SU-DHL-6 (cell line): ENCODE measurements around the gene C19orf18.
"Not testable (repeated sequence)": the region's sequence is repeated elsewhere in the genome, so short reads cannot be mapped to it uniquely, and the experiment has no call there.

ENCODE experiments used
- H2AFZ ChIP-seq: fragments of 200-600 bp; sonication (generic); 2 replicates; pipeline ENCODE4 v1.6.1; 2014; ENCODE audit warnings: low read depth, mild to moderate bottlenecking, moderate library complexity, mixed read lengths, antibody characterized with exemption, low read length; ENCODE audit not compliant: severe bottlenecking
- H3F3A ChIP-seq: fragments of 200-600 bp; shearing (Covaris generic); 2 replicates; pipeline ENCODE4 v1.6.0; 2016; ENCODE audit warnings: antibody characterized with exemption, mild to moderate bottlenecking; ENCODE audit not compliant: insufficient read depth
- H3K27ac ChIP-seq: fragments of 200-600 bp; sonication (generic); 2 replicates; pipeline ENCODE4 v1.5.1; 2016; ENCODE audit warnings: low read depth, mild to moderate bottlenecking, low read length, moderate library complexity, mixed read lengths
- H3K27me3 ChIP-seq: fragments of 200-600 bp; sonication (generic), shearing (Covaris generic); 2 replicates; pipeline ENCODE4 v1.6.0; 2014; ENCODE audit warnings: mild to moderate bottlenecking, low read length
- H3K36me3 ChIP-seq: fragments of 200-600 bp; sonication (generic); 2 replicates; pipeline ENCODE4 v1.6.1; 2014; ENCODE audit warnings: mild to moderate bottlenecking, low read length, mixed read lengths
- H3K4me2 ChIP-seq: fragments of 300-600, 200-600 bp; shearing (Covaris generic), sonication (generic); 2 replicates; pipeline ENCODE4 v1.6.0; 2014; ENCODE audit warnings: low read length, low read depth, mild to moderate bottlenecking; ENCODE audit not compliant: poor library complexity, severe bottlenecking
- H3K4me3 ChIP-seq: fragments of 200-600 bp; sonication (generic); 2 replicates; pipeline ENCODE4 v1.5.1; 2014; ENCODE audit warnings: antibody characterized with exemption, low read length, mild to moderate bottlenecking, mixed read lengths; ENCODE audit not compliant: insufficient read depth, poor library complexity, severe bottlenecking
- H3K79me2 ChIP-seq: fragments of 200-600 bp; sonication (generic); 2 replicates; pipeline ENCODE4 v1.6.1; 2014; ENCODE audit warnings: mild to moderate bottlenecking, low read length, moderate library complexity; ENCODE audit not compliant: insufficient read depth
- H3K9ac ChIP-seq: fragments of 200-600 bp; sonication (generic); 2 replicates; pipeline ENCODE4 v1.7.0; 2014; ENCODE audit warnings: mild to moderate bottlenecking, low read length
- H3K9me2 ChIP-seq: fragments of 200-600 bp; sonication (generic); replicated peaks from 2 replicates; pipeline ENCODE4 v1.6.1; 2014; ENCODE audit warnings: low read length; ENCODE audit not compliant: insufficient read depth
- H3K9me3 ChIP-seq: fragments of 200-600 bp; sonication (generic); 2 replicates; pipeline ENCODE4 v1.6.1; 2014; ENCODE audit warnings: low read length, mixed read lengths; ENCODE audit not compliant: insufficient read depth
- H4K20me1 ChIP-seq: fragments of 200-600 bp; sonication (generic); 2 replicates; pipeline ENCODE4 v1.6.1; 2014; ENCODE audit warnings: low read depth, mild to moderate bottlenecking, antibody characterized with exemption, low read length, moderate library complexity, mixed read lengths
- EZH2phosphoT487 ChIP-seq: fragments of 200-600 bp; sonication (generic), shearing (Covaris generic); conservative IDR thresholded peaks from 2 replicates; pipeline ENCODE4 v1.6.1; 2018; ENCODE audit warnings: mild to moderate bottlenecking, antibody characterized with exemption, low read length, moderate library complexity, mixed read lengths
- TF ChIP-seq, protein P1 (sequence below): fragments of 200-600 bp; sonication (generic); IDR thresholded peaks from one replicate; pipeline ENCODE4 v1.5.1; 2017; ENCODE audit warnings: antibody characterized with exemption, mild to moderate bottlenecking, low read length, moderate library complexity; ENCODE audit not compliant: insufficient read depth, poor library complexity, severe bottlenecking

Gene C19orf18

DNA sequence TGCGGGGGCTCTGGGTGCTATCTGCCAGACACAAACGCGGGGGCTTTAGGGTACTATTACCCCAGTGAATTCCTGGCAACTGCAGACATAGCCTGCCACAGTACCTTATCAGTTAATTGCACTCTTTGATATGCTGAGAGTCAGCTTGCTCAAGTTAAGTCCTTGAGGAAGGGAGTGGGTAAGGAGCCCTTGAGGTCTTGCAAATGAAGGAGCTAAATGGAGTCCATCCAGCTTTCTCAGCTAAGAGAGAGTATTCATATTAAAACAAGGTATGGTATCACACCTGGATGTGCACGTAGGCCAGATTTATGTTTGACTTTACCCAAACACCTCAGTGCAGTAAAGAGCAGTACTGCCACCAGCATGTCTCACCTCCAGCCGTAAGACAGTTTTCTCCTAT is 39.8 kb upstream of the C19orf18 start:
- no peak for TF ChIP-seq EZH2phosphoT487
- TF ChIP-seq, protein P1, sequence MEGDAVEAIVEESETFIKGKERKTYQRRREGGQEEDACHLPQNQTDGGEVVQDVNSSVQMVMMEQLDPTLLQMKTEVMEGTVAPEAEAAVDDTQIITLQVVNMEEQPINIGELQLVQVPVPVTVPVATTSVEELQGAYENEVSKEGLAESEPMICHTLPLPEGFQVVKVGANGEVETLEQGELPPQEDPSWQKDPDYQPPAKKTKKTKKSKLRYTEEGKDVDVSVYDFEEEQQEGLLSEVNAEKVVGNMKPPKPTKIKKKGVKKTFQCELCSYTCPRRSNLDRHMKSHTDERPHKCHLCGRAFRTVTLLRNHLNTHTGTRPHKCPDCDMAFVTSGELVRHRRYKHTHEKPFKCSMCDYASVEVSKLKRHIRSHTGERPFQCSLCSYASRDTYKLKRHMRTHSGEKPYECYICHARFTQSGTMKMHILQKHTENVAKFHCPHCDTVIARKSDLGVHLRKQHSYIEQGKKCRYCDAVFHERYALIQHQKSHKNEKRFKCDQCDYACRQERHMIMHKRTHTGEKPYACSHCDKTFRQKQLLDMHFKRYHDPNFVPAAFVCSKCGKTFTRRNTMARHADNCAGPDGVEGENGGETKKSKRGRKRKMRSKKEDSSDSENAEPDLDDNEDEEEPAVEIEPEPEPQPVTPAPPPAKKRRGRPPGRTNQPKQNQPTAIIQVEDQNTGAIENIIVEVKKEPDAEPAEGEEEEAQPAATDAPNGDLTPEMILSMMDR: no peak
- Histone ChIP-seq H3K9me2 (no peaks in the 10 kb centered on the region), H2AFZ (no peak overlapping the region), H3K36me3 (no peaks in the 10 kb centered on the region), H4K20me1 (no peaks in the 10 kb centered on the region), H3K4me2 (no peak overlapping the region), H3K9me3 (no peaks in the 10 kb centered on the region), H3K4me3 (no peak overlapping the region), H3K27ac (no peak overlapping the region), H3K9ac (no peak overlapping the region), H3F3A (no peaks in the 10 kb centered on the region), H3K79me2 (no peaks in the 10 kb centered on the region), H3K27me3 (no peaks in the 10 kb centered on the region)

DNA sequence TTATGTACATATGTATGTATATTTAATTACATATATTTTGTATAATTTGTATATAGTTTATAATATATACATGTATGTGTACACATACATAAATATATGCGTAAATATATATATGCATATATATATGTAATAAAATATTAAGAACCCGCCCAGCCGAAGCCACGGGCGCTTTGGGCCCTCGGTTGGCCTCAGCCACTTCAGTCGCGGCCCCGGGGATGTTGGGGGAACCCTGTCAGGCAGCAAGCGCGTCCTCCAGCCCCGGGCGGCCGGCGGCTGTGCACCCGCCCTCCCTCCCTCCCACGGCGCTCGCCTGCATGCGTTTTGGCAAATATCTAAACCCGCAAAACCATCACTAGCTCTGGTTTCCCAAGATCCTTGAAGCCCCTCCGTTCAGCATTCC is 36.2 kb upstream of the C19orf18 start:
- no peaks in the 10 kb centered on the region for H3K79me2 ChIP-seq
- no peaks in the 10 kb centered on the region for H4K20me1 ChIP-seq
- H3K4me3 ChIP-seq: no peak overlapping the region
- H3K4me2 ChIP-seq: no peak overlapping the region
- TF ChIP-seq EZH2phosphoT487: no peak
- TF ChIP-seq, protein P1: no peak
- H2AFZ ChIP-seq: no peak overlapping the region
- H3F3A ChIP-seq: no peaks in the 10 kb centered on the region
- no peaks in the 10 kb centered on the region for H3K27me3 ChIP-seq
- no peaks in the 10 kb centered on the region for H3K36me3 ChIP-seq
- H3K9me3 ChIP-seq: no peaks in the 10 kb centered on the region
- no peaks in the 10 kb centered on the region for H3K9me2 ChIP-seq
- no peak overlapping the region for H3K9ac ChIP-seq
- H3K27ac ChIP-seq: no peak overlapping the region

DNA sequence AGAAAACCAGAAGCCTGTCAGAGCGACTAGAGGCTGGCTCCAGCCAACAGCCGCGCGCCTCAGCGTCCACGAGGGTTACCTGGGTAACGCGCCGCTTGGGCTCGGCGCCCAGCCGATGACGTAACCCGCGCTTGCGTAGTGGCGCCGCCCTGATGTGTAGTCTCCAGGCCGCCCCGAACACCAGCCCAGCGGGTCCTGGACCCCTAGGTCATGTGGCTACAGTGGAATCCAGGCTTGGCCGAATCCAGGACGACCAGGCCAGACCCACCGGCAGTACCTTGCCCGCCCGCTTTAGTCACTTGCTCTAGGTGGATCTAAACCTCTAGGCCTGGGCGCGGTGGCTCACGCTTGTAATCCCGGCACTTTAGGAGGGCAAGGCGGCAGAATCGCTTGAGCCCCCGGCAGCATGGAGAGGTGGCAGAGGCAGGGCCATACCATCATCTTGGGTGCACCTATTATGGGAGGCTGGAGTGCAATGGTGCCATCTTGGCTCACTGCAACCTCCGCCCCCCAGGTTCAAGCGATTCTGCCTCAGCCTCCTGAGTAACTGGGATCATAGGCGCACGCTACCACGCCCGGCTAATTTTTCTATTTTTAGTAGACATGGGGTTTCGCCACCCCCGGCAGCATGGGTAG is 35.5 kb upstream of the C19orf18 start:
- H3K79me2 ChIP-seq: no peaks in the 10 kb centered on the region
- H3K9ac ChIP-seq: no peak overlapping the region
- H4K20me1 ChIP-seq: no peaks in the 10 kb centered on the region
- TF ChIP-seq EZH2phosphoT487: no peak
- TF ChIP-seq, protein P1: no peak
- H3K9me2 ChIP-seq: no peaks in the 10 kb centered on the region
- no peak overlapping the region for H2AFZ ChIP-seq
- no peaks in the 10 kb centered on the region for H3K27me3 ChIP-seq
- no peaks in the 10 kb centered on the region for H3K36me3 ChIP-seq
- H3K27ac ChIP-seq: no peak overlapping the region
- H3K4me2 ChIP-seq: no peak overlapping the region
- no peaks in the 10 kb centered on the region for H3K9me3 ChIP-seq
- H3K4me3 ChIP-seq: no peak overlapping the region
- no peaks in the 10 kb centered on the region for H3F3A ChIP-seq

DNA sequence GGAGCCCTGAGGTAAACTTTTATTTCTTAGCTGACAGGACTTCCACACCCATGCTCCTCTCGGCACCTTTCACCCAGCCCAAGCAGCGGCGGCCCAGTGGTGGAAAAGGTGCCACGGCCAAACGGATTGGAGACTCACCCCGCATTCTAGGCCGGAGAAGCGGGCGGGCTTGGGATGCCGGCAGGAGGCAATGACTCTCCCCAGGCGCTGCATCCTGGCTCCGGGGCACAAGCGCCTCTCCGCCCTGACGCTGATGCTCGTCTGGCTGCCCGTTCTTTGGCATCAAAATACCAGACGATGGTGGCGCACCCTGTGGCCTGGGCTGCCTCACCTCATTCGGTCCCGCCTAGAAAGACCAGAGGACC is 34.9 kb upstream of the C19orf18 start:
- Histone ChIP-seq H3K9ac (no peak overlapping the region), H3K4me2 (no peak overlapping the region), H3K27ac (no peak overlapping the region), H4K20me1 (no peaks in the 10 kb centered on the region), H3K4me3 (no peak overlapping the region), H3K27me3 (no peaks in the 10 kb centered on the region), H2AFZ (no peak overlapping the region), H3K36me3 (no peaks in the 10 kb centered on the region), H3K79me2 (no peaks in the 10 kb centered on the region), H3K9me3 (no peaks in the 10 kb centered on the region), H3F3A (no peaks in the 10 kb centered on the region), H3K9me2 (no peaks in the 10 kb centered on the region)
- TF ChIP-seq, protein P1: no peak
- TF ChIP-seq EZH2phosphoT487: no peak

- H2AFZ ChIP-seq, H3K79me2 ChIP-seq, H3F3A ChIP-seq, H3K27ac ChIP-seq, H3K9ac ChIP-seq, H3K27me3 ChIP-seq, H3K4me2 ChIP-seq, H3K36me3 ChIP-seq, H3K4me3 ChIP-seq, H3K9me2 ChIP-seq, H3K9me3 ChIP-seq, H4K20me1 ChIP-seq: not testable (repeated sequence)
Measured at GRCh38 chr19:58008877-58009276, 34.5 kb upstream of the C19orf18 start.
